Astrocyte (in vitro differentiated cells and primary cell): Measurements from ENCODE around the gene LRIG1.

Experiments
- EZH2 ChIP-seq: IDR thresholded peaks from 2 replicates; pipeline ENCODE4 v1.6.1; 2012; ENCODE audit warnings: mild to moderate bottlenecking, low read length, inconsistent platforms; ENCODE audit not compliant: insufficient read depth
- TF ChIP-seq, protein P1 (sequence below): IDR thresholded peaks from 2 replicates; pipeline ENCODE4 v1.5.1; 2011; ENCODE audit warnings: low read depth, mild to moderate bottlenecking, inconsistent platforms, low read length, moderate library complexity; ENCODE audit not compliant: insufficient read depth

DNA sequence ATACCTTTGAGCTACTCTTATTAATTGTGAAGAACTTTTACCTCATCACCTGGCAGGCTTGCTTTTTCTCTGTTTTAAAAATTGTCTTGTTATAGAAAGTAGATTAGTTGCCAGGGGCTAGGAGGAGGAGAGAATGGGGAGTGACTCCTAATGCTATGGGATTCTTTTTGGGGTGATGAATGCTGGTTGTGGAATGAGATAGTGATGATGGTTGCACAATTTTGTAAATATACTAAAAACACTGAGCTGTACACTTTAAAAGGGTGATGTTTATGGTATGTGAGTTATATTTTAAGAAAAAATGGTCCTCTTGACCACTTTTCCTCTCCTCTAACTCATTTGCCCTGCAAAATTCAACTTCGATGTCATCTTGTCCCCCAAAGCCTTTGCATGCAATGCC lies 31.8 kb upstream of the LRIG1 start:
- TF ChIP-seq, protein P1, sequence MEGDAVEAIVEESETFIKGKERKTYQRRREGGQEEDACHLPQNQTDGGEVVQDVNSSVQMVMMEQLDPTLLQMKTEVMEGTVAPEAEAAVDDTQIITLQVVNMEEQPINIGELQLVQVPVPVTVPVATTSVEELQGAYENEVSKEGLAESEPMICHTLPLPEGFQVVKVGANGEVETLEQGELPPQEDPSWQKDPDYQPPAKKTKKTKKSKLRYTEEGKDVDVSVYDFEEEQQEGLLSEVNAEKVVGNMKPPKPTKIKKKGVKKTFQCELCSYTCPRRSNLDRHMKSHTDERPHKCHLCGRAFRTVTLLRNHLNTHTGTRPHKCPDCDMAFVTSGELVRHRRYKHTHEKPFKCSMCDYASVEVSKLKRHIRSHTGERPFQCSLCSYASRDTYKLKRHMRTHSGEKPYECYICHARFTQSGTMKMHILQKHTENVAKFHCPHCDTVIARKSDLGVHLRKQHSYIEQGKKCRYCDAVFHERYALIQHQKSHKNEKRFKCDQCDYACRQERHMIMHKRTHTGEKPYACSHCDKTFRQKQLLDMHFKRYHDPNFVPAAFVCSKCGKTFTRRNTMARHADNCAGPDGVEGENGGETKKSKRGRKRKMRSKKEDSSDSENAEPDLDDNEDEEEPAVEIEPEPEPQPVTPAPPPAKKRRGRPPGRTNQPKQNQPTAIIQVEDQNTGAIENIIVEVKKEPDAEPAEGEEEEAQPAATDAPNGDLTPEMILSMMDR: no peak
- TF ChIP-seq EZH2: no peak
